ENCODE measurements around the gene ZNF554.
"Not testable (repeated sequence)": the region's sequence is repeated elsewhere in the genome, so short reads cannot be mapped to it uniquely, and the experiment has no call there.

ZNF554 gene

DNA sequence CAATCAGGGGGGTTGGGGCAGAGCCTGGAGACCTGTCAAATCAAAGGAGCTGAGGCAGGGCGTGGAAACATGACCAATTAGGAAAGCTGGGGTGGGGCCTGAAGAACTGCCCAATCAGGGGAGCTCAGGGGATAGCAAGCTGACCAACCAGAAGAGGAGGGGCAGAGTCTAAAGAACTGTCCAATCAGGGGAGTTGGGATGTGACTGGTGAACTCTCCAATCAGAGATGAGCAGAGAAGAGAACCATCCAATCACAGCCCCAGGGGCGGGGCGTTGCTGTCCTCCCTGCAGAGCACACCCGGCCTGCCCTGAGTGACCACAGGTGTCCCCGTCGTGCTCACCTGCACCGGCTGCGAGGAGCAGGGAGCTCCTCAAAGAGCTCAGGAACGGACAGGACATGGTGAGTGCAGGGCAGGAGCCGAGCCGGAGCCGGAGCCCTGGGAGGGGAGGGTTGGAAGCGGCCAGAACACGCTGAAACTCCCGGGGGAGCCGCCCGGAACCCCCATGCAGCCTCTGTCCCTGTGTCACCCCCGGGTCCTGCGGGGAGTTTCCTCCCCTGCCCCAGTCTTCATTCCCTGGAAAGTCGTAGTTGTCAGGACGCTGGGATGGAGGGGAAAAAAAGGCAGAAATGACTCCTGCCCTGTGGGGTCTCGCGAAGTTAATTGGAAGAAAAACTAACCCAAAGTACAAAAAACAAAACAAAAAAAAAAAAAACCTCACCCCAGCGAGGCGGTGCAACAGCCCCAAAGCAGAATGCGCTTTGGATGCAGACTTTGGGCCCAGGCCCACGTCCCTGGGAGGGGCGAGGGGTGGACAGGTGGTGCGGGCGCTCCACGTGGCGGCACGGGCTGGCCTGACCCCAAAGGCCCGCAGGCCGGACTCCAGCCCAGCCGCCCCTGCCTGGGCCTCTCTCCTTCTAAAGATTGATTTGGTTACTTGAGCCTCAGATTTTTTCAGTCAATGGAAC, 47.6 kb downstream of the ZNF554 start, which contains the start of gene ZNF556:
TSS of gene ZNF556 (plus strand) at position 311 of the 967 bp plus-strand sequence. CDS start at position 398, 87 bp downstream.
- peak; percentile 73 for DNase-seq (ENCODE audit: low spot score)

DNA sequence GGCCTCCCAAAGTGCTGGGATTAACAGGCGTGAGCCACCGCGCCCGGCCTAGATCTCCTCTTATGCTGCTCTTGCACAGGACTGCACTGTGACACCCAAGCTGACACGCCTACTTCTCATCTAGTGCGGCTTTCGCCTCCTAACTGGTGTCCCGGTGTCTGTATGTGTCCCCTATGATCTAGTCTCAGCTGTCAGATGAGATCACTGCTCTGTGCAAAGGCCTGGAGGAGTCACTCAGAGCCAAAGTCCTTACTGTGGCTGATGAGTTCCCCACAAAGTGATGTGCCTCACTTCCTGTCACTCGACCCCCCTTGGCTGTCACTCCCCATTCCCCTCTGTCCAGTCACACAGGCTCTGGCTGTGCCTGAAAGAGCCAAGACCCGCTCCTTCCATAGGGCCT, 50.0 kb downstream of the ZNF554 start:
- peak; percentile 20 for DNase-seq (ENCODE audit: low spot score)

DNA sequence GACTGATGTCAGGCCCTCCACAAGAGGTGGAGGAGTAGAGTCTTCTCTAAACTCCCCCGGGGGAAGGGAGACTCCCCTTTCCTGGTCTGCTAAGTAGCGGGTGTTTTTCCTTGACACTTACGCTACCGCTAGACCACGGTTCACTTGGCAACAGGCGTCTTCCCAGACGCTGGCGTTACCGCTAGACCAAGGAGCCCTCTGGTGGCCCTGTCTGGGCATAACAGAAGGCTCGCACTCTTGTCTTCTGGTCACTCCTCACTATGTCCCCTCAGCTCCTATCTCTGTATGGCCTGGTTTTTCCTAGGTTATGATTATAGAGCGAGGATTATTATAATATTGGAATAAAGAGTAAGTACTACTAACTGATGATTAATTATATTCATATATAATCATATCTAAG, 52.5 kb downstream of the ZNF554 start:
- DNase-seq (ENCODE audit: low spot score): not testable (repeated sequence)

DNA sequence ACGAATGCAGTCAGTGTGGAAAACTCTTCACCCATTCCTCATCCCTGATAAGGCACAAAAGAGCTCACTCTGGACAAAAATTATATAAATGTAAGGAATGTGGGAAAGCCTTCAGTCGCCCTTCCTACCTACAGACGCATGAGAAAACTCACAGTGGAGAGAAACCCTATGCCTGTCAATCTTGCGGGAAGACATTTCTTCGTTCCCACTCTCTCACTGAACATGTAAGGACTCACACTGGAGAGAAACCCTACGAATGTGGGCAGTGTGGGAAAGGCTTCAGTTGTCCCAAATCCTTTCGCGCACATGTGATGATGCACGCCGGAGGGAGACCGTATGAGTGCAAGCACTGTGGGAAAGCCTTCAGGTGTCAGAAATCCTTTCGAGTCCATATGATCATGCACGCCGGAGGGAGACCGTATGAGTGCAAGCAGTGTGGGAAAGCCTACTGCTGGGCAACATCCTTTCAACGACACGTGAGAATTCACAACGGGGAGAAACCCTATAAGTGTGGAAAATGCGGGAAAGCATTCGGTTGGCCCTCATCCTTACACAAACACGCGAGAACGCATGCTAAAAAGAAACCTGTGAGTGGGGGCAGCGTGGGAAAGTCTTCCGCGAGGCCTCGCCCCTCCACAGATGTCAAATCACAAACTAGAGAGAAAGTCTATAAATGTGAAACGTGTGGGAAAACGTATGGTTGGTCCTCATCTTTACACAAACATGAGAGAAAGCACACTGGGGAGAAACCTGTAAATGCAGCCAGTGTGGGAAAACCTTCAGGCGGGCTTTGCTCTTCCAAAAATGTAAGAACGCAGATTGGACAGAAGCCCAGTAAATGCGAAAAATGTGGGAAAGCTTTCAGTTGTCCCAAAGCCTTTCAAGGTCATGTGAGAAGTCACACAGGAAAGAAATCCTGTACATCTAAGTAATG, 58.0 kb downstream of the ZNF554 start:
- DNase-seq (ENCODE audit: low spot score): no peak

DNA sequence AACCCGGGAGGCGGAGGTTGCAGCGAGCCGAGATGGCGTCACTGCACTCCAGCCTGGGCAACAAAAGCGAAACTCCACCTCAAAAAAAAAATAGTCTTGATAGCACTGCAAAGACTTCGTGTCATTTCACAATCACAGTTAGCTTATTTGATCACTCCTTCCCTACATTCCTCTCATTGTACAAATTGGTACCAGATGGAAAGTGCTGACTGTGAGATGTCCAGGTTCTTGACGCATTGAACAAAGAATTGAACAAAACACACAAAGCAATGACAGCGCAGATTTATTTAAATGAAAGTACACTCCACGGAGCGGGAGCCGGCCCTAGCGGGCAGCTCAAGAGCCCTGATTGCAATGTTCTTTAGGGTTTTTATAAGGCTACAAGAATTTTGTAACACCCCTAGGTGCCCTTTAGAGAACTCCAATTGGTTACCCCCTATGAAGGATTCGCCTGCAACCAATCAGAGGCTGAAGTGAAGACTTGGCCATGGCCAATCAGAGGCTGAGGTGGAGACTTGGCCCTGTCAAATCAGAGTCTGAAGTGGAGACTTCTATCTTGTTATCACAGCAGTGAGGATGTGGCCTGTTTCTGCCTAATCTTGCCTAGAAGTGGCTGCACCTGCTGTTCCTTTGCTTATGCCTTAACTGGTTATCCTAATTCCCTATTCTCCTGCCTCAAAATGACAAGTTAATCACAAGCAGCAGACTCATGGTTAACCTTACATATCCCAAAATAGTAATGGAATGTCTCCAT, 64.2 kb downstream of the ZNF554 start:
- no peak for DNase-seq (ENCODE audit: low spot score)

DNA sequence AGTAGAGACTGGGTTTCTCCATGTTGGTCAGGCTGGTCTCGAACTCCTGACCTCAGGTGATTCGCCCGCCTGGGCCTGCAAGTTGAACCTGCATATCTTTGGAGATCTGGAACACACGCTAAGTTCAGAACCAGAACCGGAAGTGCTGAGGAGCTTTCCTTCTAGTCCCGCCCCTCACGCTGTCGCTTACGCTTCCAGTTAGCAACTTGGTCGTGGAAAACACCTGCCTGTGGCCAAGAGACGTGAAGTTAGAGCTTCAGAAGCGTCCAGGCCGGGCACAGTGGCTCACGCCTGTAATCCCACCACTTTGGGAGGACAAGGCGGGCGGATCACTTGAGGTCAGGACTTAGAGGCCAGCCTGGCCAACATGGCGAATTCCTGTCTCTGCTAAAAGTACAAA, 66.1 kb downstream of the ZNF554 start:
- no peak for DNase-seq (ENCODE audit: low spot score)

All from SW480 (cell line).